GM20000 (cell line): ENCODE data around the gene MYCL.

Experiments
- DNase-seq: peaks from one replicate; pipeline ENCODE4 v3.0.0; 2012; ENCODE audit warnings: low spot score
- TF ChIP-seq, protein P1 (sequence below): IDR thresholded peaks from 2 replicates; pipeline ENCODE4 v1.5.1; 2012; ENCODE audit warnings: mild to moderate bottlenecking, control low read depth; ENCODE audit errors: extremely low read depth, missing control alignments

MYCL gene

GRCh38 chr1:39927538-39927937 lies 25.8 kb upstream of the MYCL start:
- TF ChIP-seq, protein P1, sequence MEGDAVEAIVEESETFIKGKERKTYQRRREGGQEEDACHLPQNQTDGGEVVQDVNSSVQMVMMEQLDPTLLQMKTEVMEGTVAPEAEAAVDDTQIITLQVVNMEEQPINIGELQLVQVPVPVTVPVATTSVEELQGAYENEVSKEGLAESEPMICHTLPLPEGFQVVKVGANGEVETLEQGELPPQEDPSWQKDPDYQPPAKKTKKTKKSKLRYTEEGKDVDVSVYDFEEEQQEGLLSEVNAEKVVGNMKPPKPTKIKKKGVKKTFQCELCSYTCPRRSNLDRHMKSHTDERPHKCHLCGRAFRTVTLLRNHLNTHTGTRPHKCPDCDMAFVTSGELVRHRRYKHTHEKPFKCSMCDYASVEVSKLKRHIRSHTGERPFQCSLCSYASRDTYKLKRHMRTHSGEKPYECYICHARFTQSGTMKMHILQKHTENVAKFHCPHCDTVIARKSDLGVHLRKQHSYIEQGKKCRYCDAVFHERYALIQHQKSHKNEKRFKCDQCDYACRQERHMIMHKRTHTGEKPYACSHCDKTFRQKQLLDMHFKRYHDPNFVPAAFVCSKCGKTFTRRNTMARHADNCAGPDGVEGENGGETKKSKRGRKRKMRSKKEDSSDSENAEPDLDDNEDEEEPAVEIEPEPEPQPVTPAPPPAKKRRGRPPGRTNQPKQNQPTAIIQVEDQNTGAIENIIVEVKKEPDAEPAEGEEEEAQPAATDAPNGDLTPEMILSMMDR = no peak
- no peak for DNase-seq

DNA sequence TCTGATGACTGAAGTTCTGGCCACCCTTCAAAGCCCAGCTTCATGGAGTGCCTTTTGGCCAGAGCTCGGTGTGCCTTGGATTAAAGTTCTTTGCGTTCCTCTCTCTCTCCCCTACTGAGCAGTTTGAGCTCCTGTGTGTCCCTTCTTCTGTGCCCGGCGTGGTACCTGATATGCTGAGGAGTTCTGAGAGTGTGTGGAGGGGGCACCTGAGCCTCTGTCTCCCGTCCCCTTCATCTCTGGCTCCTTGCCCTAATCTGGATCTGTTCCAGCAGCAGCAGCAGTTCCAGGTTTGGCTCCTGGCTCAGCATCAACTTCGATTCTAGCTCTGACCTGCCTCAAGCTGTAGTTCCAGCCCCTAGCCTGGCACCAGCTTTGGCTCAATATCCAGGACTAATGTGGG lies 25.1 kb upstream of the MYCL start:
- TF ChIP-seq, protein P1 = no peak
- DNase-seq = no peak

GRCh38 chr1:39926343-39926793 lies 24.7 kb upstream of the MYCL start:
- no peak for DNase-seq
- TF ChIP-seq, protein P1 = no peak

DNA sequence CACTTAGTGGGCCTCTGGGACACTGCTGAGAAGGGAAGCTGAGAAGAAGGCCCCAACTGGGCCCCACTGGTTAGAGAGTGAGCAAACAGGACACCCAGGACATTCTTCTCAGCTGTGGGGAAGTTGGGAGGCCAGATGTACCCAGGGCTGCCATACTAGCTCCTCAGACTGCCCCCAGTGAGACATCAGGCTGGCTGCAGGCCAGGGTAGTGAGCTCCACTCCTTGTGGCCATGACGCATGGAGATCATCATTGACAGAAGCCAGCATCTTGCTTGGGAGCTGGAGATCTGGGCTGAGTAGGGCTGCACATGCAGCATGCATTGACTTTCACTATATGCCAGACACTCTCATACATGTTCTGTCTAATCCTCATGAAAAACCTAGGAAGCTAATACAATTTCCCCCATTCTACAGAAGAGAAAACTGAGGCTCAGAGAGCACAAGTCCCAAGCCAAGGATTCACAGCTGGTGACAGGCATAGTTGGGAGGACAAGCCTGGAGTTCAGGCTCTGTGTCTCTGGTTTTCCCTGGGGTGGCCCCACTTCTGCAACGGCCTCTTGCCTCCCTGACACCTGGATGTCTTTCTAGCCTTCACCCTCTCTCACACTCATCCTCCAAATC lies 24.1 kb upstream of the MYCL start:
- DNase-seq = no peak
- TF ChIP-seq, protein P1 = no peak

DNA sequence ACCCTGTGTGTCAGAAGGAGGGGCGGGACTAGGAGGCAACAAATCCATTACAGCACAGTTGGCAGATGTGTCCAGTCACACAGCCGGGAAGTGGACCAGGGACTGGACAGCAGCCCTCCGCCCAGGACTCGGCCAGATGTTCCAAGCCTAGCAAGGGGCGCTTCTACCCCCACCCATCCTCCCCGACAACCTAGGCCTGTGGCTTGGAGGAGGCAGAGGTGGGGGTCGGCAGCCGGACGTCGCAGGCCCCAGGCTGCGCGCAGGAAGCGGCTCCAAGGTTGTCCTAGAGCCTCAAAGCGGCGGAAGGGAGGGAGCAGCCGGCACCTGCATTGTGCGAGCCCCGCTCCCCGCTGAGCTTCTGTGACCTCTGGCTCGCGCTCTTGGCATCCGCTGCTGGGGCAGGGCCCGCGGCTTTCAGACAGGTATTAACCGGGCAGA lies 20.6 kb upstream of the MYCL start:
- TF ChIP-seq, protein P1 = no peak
- no peak for DNase-seq

DNA sequence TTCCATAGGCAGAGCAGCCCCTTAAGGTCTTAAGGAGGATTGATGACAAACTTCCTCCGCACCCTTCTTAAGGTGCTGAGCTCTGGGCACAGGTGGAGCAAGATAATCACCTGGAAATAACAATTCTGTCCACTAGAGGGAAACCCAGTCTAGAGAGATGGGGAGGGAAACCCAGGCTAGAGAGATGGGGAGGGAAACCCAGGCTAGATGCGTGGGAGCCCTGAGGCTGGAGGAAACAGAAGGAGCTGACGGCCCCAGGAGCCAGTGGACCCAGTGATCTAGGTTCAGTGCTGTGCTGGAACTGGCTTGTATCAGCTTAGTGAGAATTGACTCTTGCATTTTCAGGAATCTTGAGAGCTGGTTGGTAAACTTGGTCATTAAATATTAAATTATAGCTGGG lies 17.8 kb upstream of the MYCL start:
- TF ChIP-seq, protein P1 = peak; percentile 56
- DNase-seq = peak; percentile 92

GRCh38 chr1:39917825-39918224 lies 16.1 kb upstream of the MYCL start:
- DNase-seq = no peak
- TF ChIP-seq, protein P1 = no peak
